ENCODE results near the gene NIBAN1. TPM values are rescaled to one million over a fixed set of nuclear protein-coding genes. Genes with fewer than 3 reads are reported as not detected.
A peak's percentile ranks its signal among the peaks of the same experiment; 100 is the strongest.

The NIBAN1 gene
- total and polyA plus RNA-seq, 9 of the 15 experiments (the other 6 are each of a cell fraction or from before 2014, with no cell fraction given): 1.5 to 26.6 (median 16.2) TPM

DNA sequence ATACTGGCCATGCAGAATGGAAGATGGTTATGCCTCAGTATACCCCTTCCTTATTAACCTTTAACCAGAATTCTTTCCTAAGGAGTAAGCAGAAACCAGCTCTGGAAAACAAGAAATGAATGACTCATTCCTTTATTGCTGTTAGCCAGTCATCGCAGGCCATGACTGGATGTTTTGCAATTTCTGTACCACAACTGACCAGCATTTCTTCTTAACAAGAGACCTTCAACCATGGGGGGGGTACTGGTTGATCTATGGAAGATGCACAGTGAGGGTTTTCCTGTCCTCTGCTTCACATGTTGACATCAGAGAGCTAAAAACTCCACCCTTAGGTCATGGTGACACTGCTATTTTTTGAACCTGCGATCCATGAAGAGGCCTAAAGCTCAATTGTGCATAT, 43.0 kb upstream of the NIBAN1 start (continued):
- TF ChIP-seq CEBPB (tag; IDR thresholded peaks at IDR 0.05) (peak; percentile 86), JUND (IDR thresholded peaks at IDR 0.05; ENCODE audit: borderline replicate concordance, low read depth, low read length) (peak; percentile 83), JUND (tag; IDR thresholded peaks at IDR 0.05; ENCODE audit: borderline replicate concordance, low read depth, low read length) (peak; percentile 86; the same call in 2 of the 3 replicates), TRIM24 (IDR thresholded peaks at IDR 0.05) (peak in 1 of 2 experiments; percentile 68; a peak in 2 of 4 replicates), SMARCE1 (IDR thresholded peaks at IDR 0.05) (0 out of 2 replicates have a peak, but pooled peaks have one; percentile 18), ZNF24 (IDR thresholded peaks at IDR 0.05) (peak; percentile 60; the same call in 1 of the 2 replicates), DPF2 (IDR thresholded peaks at IDR 0.05) (peak; percentile 60), MAFG (tag; conservative IDR thresholded peaks at IDR 0.05) (peak; percentile 81), FOSL1 (tag; conservative IDR thresholded peaks at IDR 0.05) (peak; percentile 93), FOXA3 (CRISPR knock-in tag; conservative IDR thresholded peaks at IDR 0.05 in 1 of 2, IDR thresholded peaks at IDR 0.05 in 1 of 2) (no peak), ZNF316 (IDR thresholded peaks at IDR 0.05) (peak; percentile 86), JUN (IDR thresholded peaks at IDR 0.05; ENCODE audit: borderline replicate concordance, low read depth, low read length) (peak; percentile 82), JUN (CRISPR knock-in tag; IDR thresholded peaks at IDR 0.05; ENCODE audit: borderline replicate concordance) (no peak), SMAD1 (IDR thresholded peaks at IDR 0.05; ENCODE audit: low read depth, low read length, partially characterized antibody) (no peak), CEBPG (CRISPR knock-in tag; IDR thresholded peaks at IDR 0.05) (peak; percentile 52), CEBPG (tag; conservative IDR thresholded peaks at IDR 0.05 in 1 of 2, IDR thresholded peaks at IDR 0.05 in 1 of 2) (peak in 1 of 2 experiments; percentile 64; a peak in 1 of 4 replicates), ATF1 (CRISPR knock-in tag; IDR thresholded peaks at IDR 0.05) (no peak), ATF1 (tag; IDR thresholded peaks at IDR 0.05) (0 out of 2 replicates have a peak, but pooled peaks have one; percentile 12), NFE2 (IDR thresholded peaks at IDR 0.05; ENCODE audit: low read depth) (peak; percentile 37), ZNF668 (CRISPR knock-in tag; IDR thresholded peaks at IDR 0.05) (no peak), EHMT2 (IDR thresholded peaks at IDR 0.05) (peak; percentile 75), CBFA2T2 (conservative IDR thresholded peaks at IDR 0.05) (no peak), CREM (IDR thresholded peaks at IDR 0.05; ENCODE audit: low read depth) (0 out of 2 replicates have a peak, but pooled peaks have one; percentile 24)
- TF ChIP-seq, protein P1, sequence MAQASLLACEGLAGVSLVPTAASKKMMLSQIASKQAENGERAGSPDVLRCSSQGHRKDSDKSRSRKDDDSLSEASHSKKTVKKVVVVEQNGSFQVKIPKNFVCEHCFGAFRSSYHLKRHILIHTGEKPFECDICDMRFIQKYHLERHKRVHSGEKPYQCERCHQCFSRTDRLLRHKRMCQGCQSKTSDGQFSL (CRISPR knock-in tag; IDR thresholded peaks at IDR 0.05): peak; percentile 91
- TF ChIP-seq, protein P1 (tag; IDR thresholded peaks at IDR 0.05): peak in 1 of 2 experiments; percentile 63; a peak in 2 of 4 replicates
- TF ChIP-seq, protein P2, sequence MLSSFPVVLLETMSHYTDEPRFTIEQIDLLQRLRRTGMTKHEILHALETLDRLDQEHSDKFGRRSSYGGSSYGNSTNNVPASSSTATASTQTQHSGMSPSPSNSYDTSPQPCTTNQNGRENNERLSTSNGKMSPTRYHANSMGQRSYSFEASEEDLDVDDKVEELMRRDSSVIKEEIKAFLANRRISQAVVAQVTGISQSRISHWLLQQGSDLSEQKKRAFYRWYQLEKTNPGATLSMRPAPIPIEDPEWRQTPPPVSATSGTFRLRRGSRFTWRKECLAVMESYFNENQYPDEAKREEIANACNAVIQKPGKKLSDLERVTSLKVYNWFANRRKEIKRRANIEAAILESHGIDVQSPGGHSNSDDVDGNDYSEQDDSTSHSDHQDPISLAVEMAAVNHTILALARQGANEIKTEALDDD (IDR thresholded peaks at IDR 0.05): peak; percentile 75
- TF ChIP-seq, protein P3, sequence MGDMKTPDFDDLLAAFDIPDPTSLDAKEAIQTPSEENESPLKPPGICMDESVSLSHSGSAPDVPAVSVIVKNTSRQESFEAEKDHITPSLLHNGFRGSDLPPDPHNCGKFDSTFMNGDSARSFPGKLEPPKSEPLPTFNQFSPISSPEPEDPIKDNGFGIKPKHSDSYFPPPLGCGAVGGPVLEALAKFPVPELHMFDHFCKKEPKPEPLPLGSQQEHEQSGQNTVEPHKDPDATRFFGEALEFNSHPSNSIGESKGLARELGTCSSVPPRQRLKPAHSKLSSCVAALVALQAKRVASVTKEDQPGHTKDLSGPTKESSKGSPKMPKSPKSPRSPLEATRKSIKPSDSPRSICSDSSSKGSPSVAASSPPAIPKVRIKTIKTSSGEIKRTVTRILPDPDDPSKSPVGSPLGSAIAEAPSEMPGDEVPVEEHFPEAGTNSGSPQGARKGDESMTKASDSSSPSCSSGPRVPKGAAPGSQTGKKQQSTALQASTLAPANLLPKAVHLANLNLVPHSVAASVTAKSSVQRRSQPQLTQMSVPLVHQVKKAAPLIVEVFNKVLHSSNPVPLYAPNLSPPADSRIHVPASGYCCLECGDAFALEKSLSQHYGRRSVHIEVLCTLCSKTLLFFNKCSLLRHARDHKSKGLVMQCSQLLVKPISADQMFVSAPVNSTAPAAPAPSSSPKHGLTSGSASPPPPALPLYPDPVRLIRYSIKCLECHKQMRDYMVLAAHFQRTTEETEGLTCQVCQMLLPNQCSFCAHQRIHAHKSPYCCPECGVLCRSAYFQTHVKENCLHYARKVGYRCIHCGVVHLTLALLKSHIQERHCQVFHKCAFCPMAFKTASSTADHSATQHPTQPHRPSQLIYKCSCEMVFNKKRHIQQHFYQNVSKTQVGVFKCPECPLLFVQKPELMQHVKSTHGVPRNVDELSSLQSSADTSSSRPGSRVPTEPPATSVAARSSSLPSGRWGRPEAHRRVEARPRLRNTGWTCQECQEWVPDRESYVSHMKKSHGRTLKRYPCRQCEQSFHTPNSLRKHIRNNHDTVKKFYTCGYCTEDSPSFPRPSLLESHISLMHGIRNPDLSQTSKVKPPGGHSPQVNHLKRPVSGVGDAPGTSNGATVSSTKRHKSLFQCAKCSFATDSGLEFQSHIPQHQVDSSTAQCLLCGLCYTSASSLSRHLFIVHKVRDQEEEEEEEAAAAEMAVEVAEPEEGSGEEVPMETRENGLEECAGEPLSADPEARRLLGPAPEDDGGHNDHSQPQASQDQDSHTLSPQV (IDR thresholded peaks at IDR 0.05): 0 out of 2 replicates have a peak, but pooled peaks have one; percentile 39

Measured in K562 (cell line).